ENCODE measurements around the gene PRM1.

Gene PRM1

GRCh38 chr16:11276896-11277593 is 4.1 kb downstream of the PRM1 start:
- Histone ChIP-seq H4K20me1 (ENCODE audit: insufficient read depth, low read length) (no peaks in the 10 kb centered on the region), H3K4me2 (ENCODE audit: insufficient read depth, low read length) (no peak overlapping the region), H3K27ac (ENCODE audit: low read length) (no peak overlapping the region), H3K9ac (ENCODE audit: low read depth, low read length) (no peak overlapping the region), H3K36me3 (ENCODE audit: insufficient read depth, low read length) (no peaks in the 10 kb centered on the region), H3K79me2 (ENCODE audit: insufficient read depth, low read length) (no peaks in the 10 kb centered on the region), H3K27me3 (ENCODE audit: insufficient read depth, low read length, poor library complexity) (no peaks in the 10 kb centered on the region), H3K4me1 (ENCODE audit: insufficient read depth, low read length) (no peaks in the 10 kb centered on the region), H3K4me3 (ENCODE audit: low read depth in 1 of 2, low read length in 2 of 2) (no peak overlapping the region), H2AFZ (ENCODE audit: low read depth, low read length) (no peak overlapping the region), H3K9me3 (ENCODE audit: insufficient read depth, low read length, severe bottlenecking) (no peaks in the 10 kb centered on the region)
- TF ChIP-seq CTCF (IDR thresholded peaks at IDR 0.05; ENCODE audit: borderline replicate concordance, extremely low read depth, low read length, poor library complexity, severe bottlenecking) = no peak
- no peak for TF ChIP-seq EZH2 (IDR thresholded peaks at IDR 0.05; ENCODE audit: borderline replicate concordance, low read depth, low read length, severe bottlenecking)
- no peak for ATAC-seq (ENCODE audit: insufficient read depth, low read depth)
- DNase-seq = no peak

GRCh38 chr16:11276143-11276895 is 4.8 kb downstream of the PRM1 start, which contains the start of gene PRM2:
TSS of gene PRM2 (minus strand) at chr16:11276480. CDS start at chr16:11276370, 110 bp downstream.
- Histone ChIP-seq H3K79me2 (ENCODE audit: insufficient read depth, low read length) (no peaks in the 10 kb centered on the region), H4K20me1 (ENCODE audit: insufficient read depth, low read length) (no peaks in the 10 kb centered on the region), H3K9me3 (ENCODE audit: insufficient read depth, low read length, severe bottlenecking) (no peaks in the 10 kb centered on the region), H3K4me2 (ENCODE audit: insufficient read depth, low read length) (no peak within 1 kb of the TSS), H3K4me3 (ENCODE audit: low read depth in 1 of 2, low read length in 2 of 2) (no peak within 1 kb of the TSS), H3K4me1 (ENCODE audit: insufficient read depth, low read length) (no peaks in the 10 kb centered on the region), H2AFZ (ENCODE audit: low read depth, low read length) (no peak within 1 kb of the TSS), H3K27ac (ENCODE audit: low read length) (no peak within 1 kb of the TSS), H3K36me3 (ENCODE audit: insufficient read depth, low read length) (no peaks in the 10 kb centered on the region), H3K27me3 (ENCODE audit: insufficient read depth, low read length, poor library complexity) (no peaks in the 10 kb centered on the region), H3K9ac (ENCODE audit: low read depth, low read length) (no peak within 1 kb of the TSS)
- DNase-seq = no peak
- ATAC-seq (ENCODE audit: insufficient read depth, low read depth) = no peak
- TF ChIP-seq CTCF (IDR thresholded peaks at IDR 0.05; ENCODE audit: borderline replicate concordance, extremely low read depth, low read length, poor library complexity, severe bottlenecking) = no peak
- no peak for TF ChIP-seq EZH2 (IDR thresholded peaks at IDR 0.05; ENCODE audit: borderline replicate concordance, low read depth, low read length, severe bottlenecking)

GRCh38 chr16:11274964-11275363 is 6.2 kb downstream of the PRM1 start:
- no peaks in the 10 kb centered on the region for H4K20me1 ChIP-seq (ENCODE audit: insufficient read depth, low read length)
- no peak for TF ChIP-seq CTCF (IDR thresholded peaks at IDR 0.05; ENCODE audit: borderline replicate concordance, extremely low read depth, low read length, poor library complexity, severe bottlenecking)
- no peak for TF ChIP-seq EZH2 (IDR thresholded peaks at IDR 0.05; ENCODE audit: borderline replicate concordance, low read depth, low read length, severe bottlenecking)
- H3K4me2 ChIP-seq (ENCODE audit: insufficient read depth, low read length) = no peak overlapping the region
- no peaks in the 10 kb centered on the region for H3K36me3 ChIP-seq (ENCODE audit: insufficient read depth, low read length)
- no peak overlapping the region for H2AFZ ChIP-seq (ENCODE audit: low read depth, low read length)
- no peak overlapping the region for H3K4me3 ChIP-seq (ENCODE audit: low read depth in 1 of 2, low read length in 2 of 2)
- DNase-seq = no peak
- H3K27me3 ChIP-seq (ENCODE audit: insufficient read depth, low read length, poor library complexity) = no peaks in the 10 kb centered on the region
- H3K27ac ChIP-seq (ENCODE audit: low read length) = no peak overlapping the region
- H3K9me3 ChIP-seq (ENCODE audit: insufficient read depth, low read length, severe bottlenecking) = no peaks in the 10 kb centered on the region
- no peaks in the 10 kb centered on the region for H3K79me2 ChIP-seq (ENCODE audit: insufficient read depth, low read length)
- H3K4me1 ChIP-seq (ENCODE audit: insufficient read depth, low read length) = no peaks in the 10 kb centered on the region
- H3K9ac ChIP-seq (ENCODE audit: low read depth, low read length) = no peak overlapping the region
- no peak for ATAC-seq (ENCODE audit: insufficient read depth, low read depth)
